Upper lobe of left lung (tissue), 4 donors: Measurements from ENCODE around the gene PRDX1.

Source experiments
- CTCF ChIP-seq, 6 experiments: fragments of 450-650 bp in 4 of 6; fragments of 200-600 bp in 2 of 6; sonication (generic) in 2 of 6; IDR thresholded peaks; one replicate each; pipeline ENCODE4 v1.5.1; 2016 to 2019; ENCODE audit warnings: antibody characterized with exemption in 6 of 6
- POLR2A ChIP-seq, 4 donors: fragments of 450-650 bp; IDR thresholded peaks; one replicate each; pipeline ENCODE4 v1.5.1; 2016 to 2017; ENCODE audit warnings: antibody characterized with exemption in 4 of 4, mild to moderate bottlenecking in 2 of 4

- TF ChIP-seq CTCF (IDR thresholded peaks at IDR 0.05) (no peak), POLR2A (IDR thresholded peaks at IDR 0.05) (no peak)
These were observed 9.0 kb upstream of the PRDX1 start for GRCh38 chr1:45530632-45531135.
